HG02678 (cell line): ENCODE results near the gene LPIN1.
"Not testable (repeated sequence)": the region's sequence is repeated elsewhere in the genome, so short reads cannot be mapped to it uniquely, and the experiment has no call there.

Source experiments
- ATAC-seq: cut with Tn5 transposase; IDR thresholded peaks from one replicate; pipeline ENCODE4 v1.9.1; 2021; ENCODE audit warnings: mild to moderate bottlenecking, moderate library complexity; ENCODE audit not compliant: unreplicated experiment

The LPIN1 gene

DNA sequence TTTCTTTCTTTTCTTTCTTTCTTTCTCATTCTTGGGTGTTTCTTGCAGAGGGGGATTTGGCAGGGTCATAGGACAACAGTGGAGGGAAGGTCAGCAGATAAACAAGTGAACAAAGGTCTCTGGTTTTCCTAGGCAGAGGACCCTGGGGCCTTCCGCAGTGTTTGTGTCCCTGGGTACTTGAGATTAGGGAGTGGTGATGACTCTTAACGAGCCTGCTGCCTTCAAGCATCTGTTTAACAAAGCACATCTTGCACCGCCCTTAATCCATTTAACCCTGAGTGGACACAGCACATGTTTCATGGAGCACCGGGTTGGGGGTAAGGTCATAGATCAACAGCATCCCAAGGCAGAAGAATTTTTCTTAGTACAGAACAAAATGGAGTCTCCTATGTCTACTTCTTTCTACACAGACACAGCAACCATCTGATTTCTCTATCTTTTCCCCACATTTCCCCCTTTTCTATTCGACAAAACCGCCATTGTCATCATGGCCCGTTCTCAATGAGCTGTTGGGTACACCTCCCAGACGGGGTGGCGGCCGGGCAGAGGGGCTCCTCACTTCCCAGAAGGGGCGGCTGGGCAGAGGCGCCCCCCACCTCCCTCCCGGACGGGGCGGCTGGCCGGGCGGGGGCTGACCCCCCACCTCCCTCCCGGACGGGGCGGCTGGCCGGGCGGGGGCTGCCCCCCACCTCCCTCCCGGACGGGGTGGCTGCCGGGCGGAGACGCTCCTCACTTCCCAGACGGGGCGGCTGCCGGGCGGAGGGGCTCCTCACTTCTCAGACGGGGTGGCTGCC is 12.9 kb downstream of the LPIN1 start:
- not testable (repeated sequence) for ATAC-seq

DNA sequence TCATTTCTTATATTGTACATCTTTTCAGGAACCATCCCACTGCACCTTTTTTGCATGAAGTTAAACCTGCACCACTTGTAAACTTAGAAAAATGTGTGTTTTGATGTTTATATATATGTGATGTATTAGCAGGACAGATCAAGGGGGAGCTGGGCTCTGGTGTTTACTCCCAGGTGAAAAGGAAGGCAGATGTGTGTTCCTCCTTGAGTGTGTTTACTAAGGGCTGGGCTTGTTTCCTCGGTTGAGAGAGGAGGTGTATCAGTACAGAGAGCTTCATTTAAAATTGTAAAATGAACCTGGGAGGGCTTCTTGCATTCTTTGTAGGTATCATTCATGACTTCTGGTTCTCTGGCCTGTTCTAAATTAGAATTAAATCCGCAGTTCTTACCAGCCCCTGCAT is 14.8 kb downstream of the LPIN1 start:
- ATAC-seq = no peak

DNA sequence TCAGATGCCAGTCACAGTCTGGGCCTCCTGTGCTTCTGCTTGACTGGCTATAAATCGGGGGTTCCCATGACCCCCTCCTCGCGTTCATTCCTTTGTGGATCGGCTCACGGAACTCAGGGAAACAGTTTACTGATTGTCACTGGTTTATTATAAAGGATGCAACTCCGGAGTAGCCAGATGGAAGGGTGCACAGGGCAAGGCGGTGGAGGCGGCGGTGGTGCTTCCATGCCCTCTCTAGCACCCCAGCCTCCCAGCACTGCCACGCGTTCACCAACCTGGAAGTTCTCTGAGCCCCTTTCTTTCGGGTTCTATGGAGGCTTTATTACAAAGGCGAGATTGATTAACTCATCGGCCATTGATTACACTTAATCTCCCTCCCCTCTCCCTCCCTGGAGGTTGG is 15.6 kb downstream of the LPIN1 start:
- ATAC-seq = no peak

- no peak for ATAC-seq
Observed at GRCh38 chr2:11762799-11763461, 16.5 kb downstream of the LPIN1 start.

DNA sequence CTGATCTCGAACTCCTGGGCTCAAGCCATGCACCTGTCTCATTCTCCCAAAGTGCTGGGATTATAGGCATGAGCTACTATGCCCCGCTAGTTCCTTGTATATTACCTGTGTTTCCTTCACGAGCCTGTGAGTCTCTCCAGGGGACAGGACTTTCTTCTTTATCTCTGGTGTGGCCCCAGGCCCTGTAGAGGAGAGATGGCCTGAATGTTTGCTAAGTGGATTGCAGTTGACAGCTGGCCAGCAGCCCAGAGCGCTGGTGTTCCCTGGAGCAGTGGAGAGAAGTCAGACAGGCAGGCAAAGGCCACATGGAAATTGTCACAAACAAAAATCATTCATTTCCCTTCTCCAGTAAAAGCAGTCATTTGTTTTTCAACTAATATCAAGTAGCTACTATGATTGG is 17.9 kb downstream of the LPIN1 start:
- ATAC-seq = no peak

DNA sequence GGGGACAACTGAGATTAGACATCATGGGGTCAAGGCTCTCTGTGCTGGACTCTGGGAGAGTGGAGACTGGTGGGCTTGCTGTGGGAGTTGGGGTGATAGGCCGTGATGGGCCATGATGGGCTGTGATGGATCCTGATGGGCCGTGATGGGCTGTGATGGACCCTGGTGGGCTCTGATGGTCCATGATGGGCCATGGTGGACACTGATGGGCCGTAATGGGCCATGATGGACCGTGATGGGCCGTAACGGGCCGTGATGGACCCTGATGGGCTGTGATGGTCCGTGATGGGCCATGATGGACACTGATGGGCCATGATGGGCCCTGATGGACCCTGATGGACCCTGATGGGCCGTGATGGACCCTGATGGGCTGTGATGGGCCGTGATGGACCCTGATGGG is 18.5 kb downstream of the LPIN1 start:
- ATAC-seq = no peak

DNA sequence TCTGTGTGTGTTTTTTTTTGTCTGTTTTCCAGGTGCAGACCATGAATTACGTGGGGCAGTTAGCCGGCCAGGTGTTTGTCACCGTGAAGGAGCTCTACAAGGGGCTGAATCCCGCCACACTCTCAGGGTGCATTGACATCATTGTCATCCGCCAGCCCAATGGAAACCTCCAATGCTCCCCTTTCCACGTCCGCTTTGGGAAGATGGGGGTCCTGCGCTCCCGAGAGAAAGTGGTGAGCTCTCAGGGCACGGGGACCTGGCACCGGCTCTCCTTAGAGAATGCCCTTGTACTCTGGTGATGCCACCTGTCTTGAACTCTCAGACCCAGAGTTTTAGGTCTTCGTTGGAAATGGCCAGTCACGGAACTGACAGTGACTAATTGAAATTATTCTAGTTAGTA is 19.1 kb downstream of the LPIN1 start:
- ATAC-seq = no peak

GRCh38 chr2:11766016-11766415 is 19.6 kb downstream of the LPIN1 start:
- no peak for ATAC-seq

- no peak for ATAC-seq
Observed at GRCh38 chr2:11767779-11768178, 21.3 kb downstream of the LPIN1 start.

DNA sequence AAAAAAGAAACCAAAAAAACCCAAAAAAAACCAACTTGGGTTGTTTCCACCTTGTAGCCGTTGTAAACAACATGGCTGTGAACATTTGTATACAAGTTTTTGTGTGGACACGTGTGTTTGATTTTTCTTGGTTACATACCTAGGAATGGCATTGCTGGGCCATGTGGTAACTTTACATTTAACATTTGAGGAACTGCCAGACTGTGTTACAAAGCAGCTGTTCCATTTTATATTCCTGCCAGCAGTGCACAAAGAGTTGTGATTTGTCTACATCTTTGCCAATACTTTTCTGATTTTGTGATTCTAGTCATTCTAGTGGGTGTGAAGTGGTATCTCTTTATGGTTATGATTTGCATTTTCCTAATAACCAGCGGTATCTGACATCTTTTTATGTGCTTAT is 22.5 kb downstream of the LPIN1 start:
- ATAC-seq = no peak

- no peak for ATAC-seq
Observed at GRCh38 chr2:11769516-11769915, 23.1 kb downstream of the LPIN1 start.

- ATAC-seq = no peak
Observed at GRCh38 chr2:11770531-11771188, 24.2 kb downstream of the LPIN1 start.

DNA sequence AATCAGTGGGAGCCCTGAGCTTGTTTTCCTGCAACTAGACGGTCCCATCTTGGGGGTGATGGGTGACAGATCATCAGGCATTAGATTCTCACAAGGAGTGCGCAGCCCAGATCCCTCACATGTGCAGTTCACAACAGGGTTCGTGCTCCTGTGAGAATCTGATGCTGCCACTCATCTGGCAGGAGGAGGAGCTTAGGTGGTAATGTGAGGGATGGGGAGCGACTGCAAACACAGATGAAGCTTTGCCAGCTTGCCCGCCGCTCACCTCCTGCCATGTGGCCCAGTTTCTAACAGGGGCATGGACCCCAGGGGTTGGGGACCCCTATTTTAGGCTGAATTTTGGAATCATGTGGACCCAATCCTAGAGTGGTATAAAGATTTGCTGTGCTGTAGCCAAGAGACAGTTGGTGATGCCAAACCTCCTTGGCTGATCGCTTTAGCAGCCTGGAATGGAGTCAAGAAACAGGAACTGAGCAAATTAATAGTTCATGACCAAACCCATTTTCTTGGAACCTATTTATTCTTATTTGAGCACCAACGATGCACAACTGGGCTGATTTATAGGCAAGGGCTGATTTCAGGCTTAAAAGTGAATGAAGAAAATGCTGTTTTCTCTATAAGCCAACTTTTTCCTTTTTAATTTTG is 25.7 kb downstream of the LPIN1 start:
- no peak for ATAC-seq

DNA sequence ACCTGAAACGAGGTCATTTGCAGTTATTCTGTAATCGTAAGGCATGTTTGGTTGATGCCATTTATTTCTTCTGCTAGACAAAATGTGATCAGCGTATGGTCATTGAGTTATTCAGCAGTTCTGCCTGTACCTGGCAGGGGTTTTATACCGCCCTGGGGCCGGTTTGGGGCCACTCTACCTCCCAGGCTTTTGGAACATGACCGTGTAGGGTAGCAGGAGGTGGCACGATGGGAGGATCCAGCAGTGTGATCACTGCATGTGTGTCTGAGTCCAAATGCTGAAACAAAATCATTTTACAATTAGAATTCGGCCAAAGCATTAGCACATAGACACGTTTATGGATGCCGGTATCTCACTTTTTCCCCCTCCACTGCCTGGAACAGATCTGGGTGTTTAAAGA is 26.7 kb downstream of the LPIN1 start:
- no peak for ATAC-seq

DNA sequence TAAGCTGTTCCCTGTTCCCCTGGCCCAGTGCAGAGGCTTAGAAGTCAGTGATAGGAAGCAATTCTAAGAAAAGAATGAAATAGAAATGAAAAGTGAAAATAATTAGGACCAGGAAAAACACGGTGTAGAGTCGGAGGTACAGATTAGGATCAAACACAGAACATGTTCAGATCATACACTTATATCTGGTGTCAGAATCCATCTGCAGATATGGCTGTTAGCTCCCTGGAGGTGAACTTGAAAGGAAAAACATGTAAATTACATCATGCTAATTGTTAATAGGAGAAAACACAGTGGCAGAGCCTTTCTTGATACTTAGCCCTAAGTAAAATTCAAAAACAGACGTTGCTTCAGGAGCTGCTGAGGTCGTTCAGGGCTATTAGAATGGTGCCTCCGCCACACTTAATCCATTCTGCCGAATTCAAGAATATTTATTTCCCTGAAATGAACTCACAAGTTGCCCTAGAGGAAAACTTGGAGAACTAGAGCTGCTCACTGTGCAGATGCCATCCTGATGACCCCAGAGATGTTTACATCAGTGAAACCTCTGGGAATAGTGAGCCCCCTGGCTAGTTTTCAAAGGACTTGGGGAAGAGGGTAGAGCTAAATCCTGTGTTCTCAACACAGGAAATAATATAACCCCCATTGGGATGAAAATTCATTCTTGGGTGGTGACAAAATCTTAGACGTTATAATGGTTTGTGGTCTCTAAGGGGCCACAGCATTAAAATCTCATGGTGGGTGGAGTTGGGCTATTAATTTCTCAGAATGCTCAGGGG is 27.5 kb downstream of the LPIN1 start:
- no peak for ATAC-seq

GRCh38 chr2:11774600-11774999 is 28.2 kb downstream of the LPIN1 start:
- ATAC-seq = no peak

- peak; percentile 72 for ATAC-seq
Observed at GRCh38 chr2:11775384-11775783, 29.0 kb downstream of the LPIN1 start.

DNA sequence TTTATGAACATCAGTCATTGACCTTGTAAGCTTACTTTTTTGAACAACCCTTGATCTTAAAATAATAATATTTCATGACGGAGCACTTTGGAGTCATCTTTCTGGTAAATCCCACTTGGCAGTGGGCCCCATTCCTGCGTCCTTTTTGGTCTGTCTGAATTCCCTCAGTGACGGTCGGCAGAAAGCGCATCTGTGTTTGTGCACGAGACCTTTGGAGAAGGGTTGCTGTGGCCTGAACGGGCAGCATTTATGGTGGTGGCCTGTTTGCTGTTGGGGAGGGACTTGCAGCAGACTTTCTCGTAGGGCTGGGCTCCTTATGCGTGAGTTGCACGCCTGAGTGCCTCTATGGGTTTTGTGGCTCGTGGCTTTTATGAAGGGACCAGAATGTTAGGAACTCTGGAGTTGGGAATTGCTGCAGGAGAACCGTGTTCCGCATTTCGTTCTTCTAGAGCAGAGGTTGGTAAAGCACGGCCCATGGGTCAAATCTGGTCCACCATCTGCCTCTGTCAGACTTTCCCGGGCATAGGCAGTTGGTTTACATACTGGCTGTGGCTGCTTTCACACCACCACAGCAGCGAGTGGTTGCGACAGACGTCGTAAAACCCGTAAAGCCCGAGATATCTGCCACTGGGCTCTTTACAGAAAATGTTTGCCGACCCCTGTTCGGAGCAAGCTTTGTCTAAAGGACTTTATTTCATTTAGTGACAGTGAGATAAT is 30.8 kb downstream of the LPIN1 start:
- no peak for ATAC-seq

DNA sequence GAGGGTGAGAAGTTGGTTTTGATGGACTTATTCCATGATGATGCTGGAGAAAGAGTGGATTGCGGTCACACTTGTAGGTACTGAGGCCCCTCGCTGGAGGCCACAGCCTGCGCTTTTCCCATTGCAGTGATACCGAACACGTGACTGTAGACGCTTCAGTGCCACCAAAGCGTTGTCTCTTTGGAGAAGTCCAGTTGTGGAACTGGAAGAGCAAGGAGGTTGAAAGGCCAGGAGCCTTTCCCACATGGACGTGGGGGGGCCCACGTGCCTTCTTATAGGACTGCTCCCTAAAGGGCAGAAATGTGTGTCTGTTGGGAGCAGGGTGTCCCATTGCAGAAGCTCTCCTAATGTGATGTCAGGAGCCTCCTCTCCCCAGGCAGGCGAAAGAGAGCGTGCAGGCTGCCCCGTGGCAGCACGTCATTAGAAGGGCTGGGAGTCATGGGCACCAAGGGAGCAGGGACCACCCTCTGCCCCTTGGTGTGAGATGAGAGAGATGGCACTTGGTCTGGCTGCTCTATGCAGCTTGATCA is 31.5 kb downstream of the LPIN1 start:
- no peak for ATAC-seq

GRCh38 chr2:11778416-11778815 is 32.0 kb downstream of the LPIN1 start:
- ATAC-seq = no peak
